ENCODE data around the gene GDE1.

The GDE1 gene

DNA sequence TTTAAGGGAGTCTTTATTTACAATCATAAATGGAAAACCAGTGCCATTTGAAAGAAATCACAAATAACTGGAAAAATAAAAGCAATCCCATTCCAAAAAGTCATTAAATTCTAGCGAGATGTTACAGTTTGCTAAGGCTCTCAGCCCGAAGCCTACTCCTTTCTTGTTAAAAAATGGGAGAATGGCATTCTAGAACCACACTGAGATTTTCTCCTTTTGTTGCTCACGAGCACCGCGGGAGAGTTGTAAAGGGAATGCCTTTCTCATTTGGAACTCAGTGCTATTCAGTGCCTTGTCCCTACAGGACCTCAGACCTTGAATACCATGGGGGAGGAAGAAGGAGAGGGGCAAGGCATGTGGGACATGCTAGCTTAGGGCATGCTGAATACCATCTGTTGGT lies 36.3 kb downstream of the GDE1 start:
- no peak for DNase-seq

DNA sequence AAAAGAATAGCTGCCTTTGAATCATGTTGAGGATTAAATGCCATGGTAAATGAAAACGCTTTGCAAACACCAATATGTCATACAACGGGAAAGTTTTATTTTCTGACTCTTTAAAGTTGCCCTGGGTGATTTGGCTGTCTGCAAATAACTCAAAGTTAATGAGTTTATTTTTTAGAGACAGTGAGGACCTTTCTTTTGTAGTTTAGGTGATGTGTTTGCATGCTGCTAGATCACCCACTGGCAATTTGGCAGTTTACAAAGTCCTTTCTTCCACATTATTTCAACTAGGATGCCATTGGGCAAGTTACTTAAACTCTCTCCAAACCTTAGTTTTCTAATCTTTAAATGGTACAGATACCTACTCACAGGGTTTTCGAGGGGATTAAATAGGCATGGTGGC lies 37.8 kb downstream of the GDE1 start:
- no peak for DNase-seq

DNA sequence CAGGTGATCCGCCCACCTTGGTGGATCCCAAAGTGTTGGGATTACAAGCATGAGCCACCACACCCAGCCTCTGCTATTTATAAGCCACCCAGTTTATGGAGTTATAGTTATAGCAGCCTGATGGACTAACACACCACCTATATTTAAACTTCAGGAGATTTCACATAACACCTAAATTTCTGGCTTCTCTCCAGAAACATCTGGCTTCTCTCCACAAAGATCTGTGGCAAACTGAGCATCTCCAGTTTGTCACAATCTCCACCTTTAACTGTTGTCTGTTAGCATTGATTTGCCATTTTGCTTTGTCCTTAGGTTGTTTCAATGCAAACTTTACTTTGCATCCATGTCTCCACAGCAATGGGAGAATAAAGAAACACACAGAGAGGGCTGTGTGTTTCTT lies 39.6 kb downstream of the GDE1 start:
- no peak for DNase-seq

DNA sequence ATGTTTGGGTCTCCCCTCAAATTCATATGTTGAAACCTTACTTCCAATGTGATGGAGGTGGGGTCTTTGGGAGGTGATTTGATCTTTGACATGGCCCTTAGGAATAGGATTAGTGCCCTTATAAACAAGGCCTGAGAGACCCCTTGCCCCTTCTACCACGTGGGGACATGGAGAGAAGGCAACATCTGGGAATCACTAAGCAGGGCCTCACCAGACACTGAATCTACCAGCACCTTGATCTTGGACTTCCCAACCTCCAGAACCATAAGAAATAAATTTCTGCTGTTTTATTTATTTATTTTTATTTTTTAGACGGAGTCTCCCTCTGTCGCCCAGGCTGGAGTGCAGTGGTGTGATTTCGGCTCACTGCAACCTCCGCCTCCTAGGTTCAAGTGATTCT lies 40.1 kb downstream of the GDE1 start:
- no peak for DNase-seq

DNA sequence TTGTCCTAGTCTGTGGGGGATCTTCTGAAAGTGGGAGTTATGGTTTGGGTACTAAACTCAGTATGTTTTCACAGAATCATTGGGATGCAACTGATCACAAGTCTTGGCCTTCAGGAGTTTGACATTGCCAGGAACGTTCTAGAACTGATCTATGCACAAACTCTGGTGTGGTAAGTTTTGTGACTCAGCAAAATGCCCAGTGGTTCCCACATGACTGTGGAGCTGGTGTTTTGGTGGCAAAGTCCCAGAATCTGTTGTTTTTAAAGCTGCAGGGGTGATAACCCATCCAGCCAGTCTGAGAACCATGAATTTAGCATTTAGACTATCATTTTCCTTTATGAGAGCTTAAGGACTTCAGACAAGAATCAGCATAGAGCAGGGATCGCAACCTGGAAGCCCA lies 40.6 kb downstream of the GDE1 start:
- no peak for DNase-seq

DNA sequence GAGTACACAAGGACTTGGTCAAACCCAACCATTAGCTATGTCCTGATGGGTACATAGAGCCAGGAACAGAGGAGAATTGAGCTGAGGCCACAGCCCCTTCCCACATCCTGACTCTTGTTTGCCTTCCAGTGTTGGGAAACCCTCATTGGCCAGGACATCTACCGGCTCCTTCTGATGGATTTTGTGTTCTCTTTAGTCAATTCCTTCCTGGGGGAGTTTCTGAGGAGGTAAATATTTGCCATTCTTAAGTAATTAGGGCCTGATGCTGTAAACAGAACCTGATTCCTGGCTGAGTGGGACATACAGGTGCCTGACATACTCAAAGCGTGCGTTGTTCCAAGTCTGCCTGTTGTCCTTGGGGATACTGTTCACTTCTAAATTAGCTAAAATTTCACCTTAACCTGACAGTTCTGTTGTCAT lies 42.6 kb downstream of the GDE1 start:
- DNase-seq = no peak

GRCh38 chr16:19478505-19478904 lies 43.4 kb downstream of the GDE1 start:
- no peak for DNase-seq

GRCh38 chr16:19474617-19475016 lies 47.3 kb downstream of the GDE1 start:
- DNase-seq = no peak

- DNase-seq = no peak
Observed at GRCh38 chr16:19472482-19472881, 49.4 kb downstream of the GDE1 start.

DNA sequence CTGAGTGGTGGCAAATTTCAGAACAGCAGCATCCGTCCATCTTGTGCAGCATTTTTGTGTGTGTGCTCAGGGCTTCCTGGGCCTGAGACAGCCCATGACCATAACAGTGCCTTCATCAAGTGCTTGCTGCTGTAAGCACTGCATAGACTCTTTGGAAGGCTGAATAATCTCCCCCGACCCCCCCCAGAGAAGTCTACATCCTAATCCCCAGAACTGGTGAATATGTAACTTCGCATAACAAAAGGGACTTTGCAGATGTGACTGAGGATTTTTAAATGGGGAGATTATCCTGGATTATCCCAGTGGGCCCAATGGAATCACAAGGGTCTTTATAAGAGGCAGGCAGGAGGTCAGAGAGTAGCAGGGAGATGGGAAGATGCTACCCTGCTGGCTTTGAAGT lies 53.6 kb downstream of the GDE1 start:
- DNase-seq = no peak

DNA sequence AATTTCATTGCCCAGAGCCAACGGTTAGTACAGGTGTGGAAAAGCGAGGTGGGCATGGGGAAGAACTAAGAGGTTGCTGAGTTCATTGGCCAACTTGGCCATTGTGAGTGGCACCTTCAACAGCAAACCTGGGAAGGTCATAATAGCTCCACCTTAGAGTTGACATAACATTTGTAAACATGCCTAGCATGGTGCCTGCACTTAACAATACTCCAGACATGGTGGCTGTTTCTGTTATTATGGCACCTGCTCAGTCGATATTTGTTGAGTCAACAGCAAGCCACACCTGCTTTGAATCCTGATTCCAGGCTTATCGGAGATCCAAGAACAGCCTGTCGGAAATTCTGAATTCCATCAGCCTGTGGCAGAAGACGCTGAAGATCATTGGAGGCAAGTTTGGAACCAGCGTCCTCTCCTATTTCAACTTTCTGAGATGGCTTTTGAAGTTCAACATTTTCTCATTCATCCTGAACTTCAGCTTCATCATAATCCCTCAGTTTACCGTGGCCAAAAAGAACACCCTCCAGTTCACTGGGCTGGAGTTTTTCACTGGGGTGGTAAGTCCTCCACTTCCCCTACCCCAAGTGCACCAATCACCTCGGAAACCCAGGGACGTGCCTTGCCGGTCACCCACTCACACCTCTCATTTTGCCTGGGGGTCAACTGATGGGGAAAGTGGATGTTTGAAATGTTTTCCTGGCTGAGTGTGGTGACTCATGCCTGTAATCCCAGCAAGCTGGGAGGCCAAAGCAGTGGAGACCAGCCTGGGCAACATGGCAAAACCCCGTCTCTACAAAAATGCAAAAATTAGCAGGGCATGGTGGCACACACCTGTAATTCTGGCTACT lies 58.2 kb downstream of the GDE1 start:
- DNase-seq = no peak

DNA sequence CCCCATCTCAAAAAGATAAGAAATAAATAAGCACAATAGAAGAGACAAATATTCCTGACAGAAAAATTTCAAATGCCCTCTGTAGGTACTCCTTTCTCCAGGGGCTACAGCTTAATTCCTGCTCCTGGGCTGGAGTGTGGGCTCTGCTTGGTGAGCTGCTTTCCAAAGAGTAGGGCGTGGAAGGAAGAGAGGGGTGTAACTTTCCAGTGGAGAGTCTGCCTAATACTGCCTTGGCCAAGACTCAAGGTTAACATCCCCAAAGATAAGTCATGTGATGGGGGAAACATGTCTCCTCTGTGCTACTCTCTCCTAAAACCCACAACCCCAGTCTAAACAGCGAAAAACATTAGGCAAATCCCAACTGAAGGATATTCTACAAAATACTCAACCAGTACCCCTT lies 61.5 kb downstream of the GDE1 start:
- DNase-seq = no peak

- DNase-seq = no peak
Observed at GRCh38 chr16:19458722-19459379, 63.0 kb downstream of the GDE1 start.
